ENCODE data around the gene PKNOX2. TPM values are rescaled to one million over a fixed set of nuclear protein-coding genes. Genes with fewer than 3 reads are reported as not detected.

Gene PKNOX2
- total and polyA plus RNA-seq, 2 of the 8 experiments (the other 6 are each of a cell fraction or from before 2014, with no cell fraction given) = 2.0 TPM

DNA sequence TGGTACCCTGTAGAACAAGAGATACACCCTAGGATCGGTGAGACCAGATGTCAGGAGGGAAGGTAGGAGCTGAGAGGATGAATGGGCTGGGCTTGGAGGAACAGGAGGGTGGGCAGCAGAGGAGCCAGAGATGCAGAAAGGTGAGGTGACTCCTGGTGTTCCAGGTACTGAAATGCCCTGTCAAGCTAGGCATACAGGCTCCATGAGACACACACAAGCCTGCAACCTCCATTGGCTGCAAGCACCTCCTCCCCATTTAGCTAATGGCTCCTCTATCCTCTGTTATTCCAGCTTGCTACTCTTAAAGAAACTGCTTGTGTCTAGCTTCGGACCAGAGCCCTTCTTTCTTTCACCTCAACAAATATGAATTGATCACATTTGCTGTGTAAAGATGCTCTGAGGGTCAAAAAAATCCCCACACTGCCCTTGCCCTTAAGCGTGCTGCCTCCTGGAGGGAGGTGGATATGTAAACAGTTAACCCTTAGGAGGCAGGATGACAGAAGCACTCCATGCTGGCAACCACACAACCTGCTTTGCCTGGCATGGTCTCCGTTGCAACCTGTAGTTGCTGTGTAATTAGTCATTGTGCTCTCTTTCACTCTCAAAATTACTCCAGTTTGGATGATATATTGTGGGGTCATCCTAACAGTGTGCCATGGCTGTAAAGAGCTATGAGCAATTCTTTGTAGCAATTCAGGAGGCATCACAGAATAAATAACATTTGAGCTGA is 156.0 kb downstream of the PKNOX2 start:
- H2AFZ ChIP-seq (ENCODE audit: low read length) = peak overlapping the region; percentile 70
- H3K4ac ChIP-seq (replicated peaks; ENCODE audit: insufficient read length, low read depth, low read length) = no peak overlapping the region
- no peak overlapping the region for H4K8ac ChIP-seq (ENCODE audit: extremely low read depth, insufficient read depth, low read length)
- no peak overlapping the region for H3K9ac ChIP-seq (replicated peaks in 1 of 4; ENCODE audit: extremely low read depth in 1 of 4, low read depth in 3 of 4, low read length in 3 of 4)
- H4K5ac ChIP-seq (ENCODE audit: insufficient read length, low read depth, low read length) = no peak overlapping the region
- ChIA-PET CTCF (ENCODE audit: partially characterized antibody) (interaction anchor here (0.6 to 2.9 kb wide), 28 partner anchors 8 to 229 kb away, joined by 3 to 16 read pairs (median 4); no protein-coding TSS in a partner anchor), POLR2A (ENCODE audit: partially characterized antibody) (interaction anchor here (1.1 kb wide), 1 partner anchor 59 kb away, joined by 3 read pairs; no protein-coding TSS in a partner anchor)
- H2BK20ac ChIP-seq (ENCODE audit: low read length) = no peak overlapping the region
- no peak overlapping the region for H3K23ac ChIP-seq (ENCODE audit: insufficient read length)
- H2BK120ac ChIP-seq (replicated peaks; ENCODE audit: low read depth, low read length) = no peak overlapping the region
- no peaks in the 10 kb centered on the region for H3K27me3 ChIP-seq (replicated peaks in 1 of 4; ENCODE audit: control insufficient read depth in 3 of 4, extremely low read depth in 1 of 4, insufficient read depth in 3 of 4, low read length in 3 of 4)
- H3K36me3 ChIP-seq (ENCODE audit: control insufficient read depth in 2 of 4, insufficient read depth in 4 of 4, low read length in 3 of 4) = no peaks in the 10 kb centered on the region
- H2AK5ac ChIP-seq (ENCODE audit: low read depth, low read length) = no peak overlapping the region
- DNase-seq (ENCODE audit: low read depth in 1 of 2, low spot score in 2 of 2) = no peak
- 49% methylated on average over 4 of the region's 4 CpGs; no CpG with 5 or more reads in 1 of the 2 experiments for WGBS, 2 experiments (ENCODE audit: extremely low coverage in 1 of 2, insufficient coverage in 1 of 2, insufficient read length in 1 of 2, insufficient replicate concordance in 2 of 2, low coverage in 1 of 2, low lambda C conversion rate in 2 of 2, missing lambda C conversion rate in 1 of 2)
- peaks cover 0 to 11% of the 10 kb centered on the region in 2 experiments; a peak in 1 of 4 replicates for H3K9me3 ChIP-seq (ENCODE audit: insufficient read depth in 2 of 2, low read depth in 1 of 2, low read length in 1 of 2)
- no peak overlapping the region for H3K14ac ChIP-seq (ENCODE audit: insufficient read length)
- no peak overlapping the region for H3K56ac ChIP-seq (replicated peaks; ENCODE audit: insufficient read length, low read depth, low read length)
- H3K4me1 ChIP-seq (replicated peaks in 1 of 4; ENCODE audit: control insufficient read depth in 3 of 4, insufficient read depth in 4 of 4, low read length in 3 of 4) = peaks cover 0 to 6% (median 3%) of the 10 kb centered on the region in 4 experiments; a peak in 4 of 7 replicates
- H4K20me1 ChIP-seq (replicated peaks in 1 of 2; ENCODE audit: control insufficient read depth in 1 of 2, insufficient read depth in 2 of 2, low read length in 2 of 2) = no peaks in the 10 kb centered on the region
- H2BK12ac ChIP-seq (ENCODE audit: low read depth, low read length) = no peak overlapping the region
- no peak overlapping the region for H3K18ac ChIP-seq (ENCODE audit: extremely low read depth, low read length)
- H4K91ac ChIP-seq (replicated peaks; ENCODE audit: insufficient read length, low read length) = no peak overlapping the region
- no peak for FAIRE-seq
- H2BK5ac ChIP-seq (ENCODE audit: low read depth, low read length) = no peak overlapping the region
- peak overlapping the region; percentile 33; the same call in 1 of the 2 replicates for H2BK15ac ChIP-seq (ENCODE audit: low read length)
- no peaks in the 10 kb centered on the region for H3K79me1 ChIP-seq (ENCODE audit: low read depth, low read length)
- no peak overlapping the region for H3K4me3 ChIP-seq (ENCODE audit: extremely low read depth in 1 of 4, insufficient read depth in 2 of 4, low read depth in 3 of 4, low read length in 4 of 4)
- H3K23me2 ChIP-seq (ENCODE audit: low read depth, low read length) = no peaks in the 10 kb centered on the region; the same call in 1 of the 2 replicates
- H3K79me2 ChIP-seq (ENCODE audit: control insufficient read depth in 1 of 2, insufficient read depth in 2 of 2, low read length in 2 of 2) = no peaks in the 10 kb centered on the region
- H3K27ac ChIP-seq (ENCODE audit: low read depth, low read length) = no peak overlapping the region
- no peak overlapping the region for H3K4me2 ChIP-seq (ENCODE audit: insufficient read depth in 1 of 2, low read depth in 2 of 2, low read length in 2 of 2)
- TF ChIP-seq CEBPB (IDR thresholded peaks at IDR 0.05; ENCODE audit: low read depth, low read length) (no peak), SIRT6 (IDR thresholded peaks at IDR 0.05; ENCODE audit: low read length) (no peak), SAP30 (IDR thresholded peaks at IDR 0.05; ENCODE audit: insufficient read depth, insufficient replicate concordance, low read length) (no peak), CBX8 (IDR thresholded peaks at IDR 0.05; ENCODE audit: borderline replicate concordance, low read depth, low read length) (no peak), SP4 (IDR thresholded peaks at IDR 0.05; ENCODE audit: low read length) (no peak), PHF8 (conservative IDR thresholded peaks at IDR 0.05; ENCODE audit: low read depth, low read length) (no peak), TAF1 (IDR thresholded peaks at IDR 0.05; ENCODE audit: low read depth, low read length) (no peak), RAD21 (IDR thresholded peaks at IDR 0.05 in 1 of 2, conservative IDR thresholded peaks at IDR 0.05 in 1 of 2; ENCODE audit: low read depth in 2 of 2, low read length in 2 of 2) (peak; percentile 39 to 55), TAF7 (optimal IDR thresholded peaks at IDR 0.05; ENCODE audit: borderline replicate concordance, low read depth, low read length) (peak; percentile 14), RFX5 (IDR thresholded peaks at IDR 0.05; ENCODE audit: borderline replicate concordance, low read depth, low read length) (no peak), POLR2A (IDR thresholded peaks at IDR 0.05; ENCODE audit: control extremely low read depth in 1 of 2, low read depth in 2 of 2, low read length in 2 of 2) (no peak), TBP (IDR thresholded peaks at IDR 0.05; ENCODE audit: low read depth, low read length) (no peak)
- TF ChIP-seq, protein P1, sequence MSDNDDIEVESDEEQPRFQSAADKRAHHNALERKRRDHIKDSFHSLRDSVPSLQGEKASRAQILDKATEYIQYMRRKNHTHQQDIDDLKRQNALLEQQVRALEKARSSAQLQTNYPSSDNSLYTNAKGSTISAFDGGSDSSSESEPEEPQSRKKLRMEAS (IDR thresholded peaks at IDR 0.05) = peak; percentile 55; the same call in 1 of the 2 replicates

Measured in H1 (cell line).